Central memory CD8-positive, alpha-beta T cell (primary cell): ENCODE data around the gene PGS1.

Experiments
- ATAC-seq: fragments of 150-1000 bp; cut with Tn5 transposase; replicated peaks from 2 replicates; pipeline ENCODE4 v1.10.0; 2022; ENCODE audit warnings: mild to moderate bottlenecking, moderate FRiP score, moderate number of reproducible peaks; ENCODE audit not compliant: poor library complexity, severe bottlenecking; ENCODE audit errors: extremely low read depth
- DNase-seq, 2 donors: peaks; one replicate each; pipeline ENCODE4 v3.0.0; 2021; ENCODE audit warnings: low spot score in 2 of 2
- H3K27ac Mint-ChIP-seq: one replicate; pipeline ENCODE4 v1.8.0; 2022; ENCODE audit warnings: low read depth, mild to moderate bottlenecking, moderate library complexity, mixed read lengths
- H3K27me3 Mint-ChIP-seq: one replicate; pipeline ENCODE4 v1.8.0; 2022; ENCODE audit warnings: mixed read lengths
- H3K36me3 Mint-ChIP-seq: one replicate; pipeline ENCODE4 v1.8.0; 2022; ENCODE audit warnings: mild to moderate bottlenecking, moderate library complexity, mixed read lengths; ENCODE audit not compliant: insufficient read depth
- H3K4me1 Mint-ChIP-seq: one replicate; pipeline ENCODE4 v1.8.0; 2022; ENCODE audit warnings: mixed read lengths
- H3K4me3 Mint-ChIP-seq: one replicate; pipeline ENCODE4 v1.8.0; 2022; ENCODE audit warnings: mild to moderate bottlenecking, moderate library complexity, mixed read lengths
- H3K9me3 Mint-ChIP-seq: one replicate; pipeline ENCODE4 v1.8.0; 2022; ENCODE audit warnings: mixed read lengths

The PGS1 gene

GRCh38 chr17:78423961-78424675 is 45.7 kb downstream of the PGS1 start:
- H3K36me3 Mint-ChIP-seq, result peaks cover 39% of the 10 kb centered on the region
- H3K4me3 Mint-ChIP-seq, result no peak overlapping the region
- no peaks in the 10 kb centered on the region for H3K4me1 Mint-ChIP-seq
- H3K9me3 Mint-ChIP-seq, result no peaks in the 10 kb centered on the region
- no peak overlapping the region for H3K27ac Mint-ChIP-seq
- DNase-seq, result no peak
- no peak for ATAC-seq
- no peaks in the 10 kb centered on the region for H3K27me3 Mint-ChIP-seq

GRCh38 chr17:78425429-78425828 is 47.0 kb downstream of the PGS1 start:
- H3K27me3 Mint-ChIP-seq, result no peaks in the 10 kb centered on the region
- H3K27ac Mint-ChIP-seq, result no peak overlapping the region
- no peak for DNase-seq
- no peaks in the 10 kb centered on the region for H3K4me1 Mint-ChIP-seq
- H3K9me3 Mint-ChIP-seq, result no peaks in the 10 kb centered on the region
- no peak overlapping the region for H3K4me3 Mint-ChIP-seq
- no peak for ATAC-seq
- H3K36me3 Mint-ChIP-seq, result peaks cover 34% of the 10 kb centered on the region

DNA sequence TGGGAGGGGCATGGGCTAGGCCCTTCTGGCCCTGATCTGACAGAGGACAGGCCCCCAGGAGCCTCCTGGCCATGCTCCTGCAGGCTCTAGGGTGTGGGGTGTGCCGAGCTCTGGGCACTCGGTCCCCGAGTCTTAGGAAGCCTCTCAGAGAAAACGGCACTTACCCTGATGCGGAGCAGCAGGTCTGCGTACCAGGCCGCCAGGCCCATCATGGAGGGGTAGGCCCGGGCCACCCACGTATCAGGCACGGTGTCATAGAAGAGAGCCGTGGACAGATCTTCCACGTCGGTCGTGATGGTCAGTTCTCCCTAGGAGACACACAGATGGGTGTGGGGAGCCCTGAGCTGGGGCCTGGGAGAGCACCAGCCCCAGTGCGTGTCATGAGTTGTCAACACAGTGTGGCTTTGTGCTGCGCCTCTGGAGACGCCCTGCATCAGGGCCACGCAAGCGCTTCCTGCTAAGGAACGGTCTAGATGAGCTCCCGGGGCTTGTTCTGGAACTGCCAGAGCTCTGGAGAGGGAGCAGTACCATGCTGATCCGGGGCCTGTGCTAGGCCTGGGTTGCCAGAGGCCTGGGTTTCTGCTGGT is 47.9 kb downstream of the PGS1 start:
- Mint-ChIP-seq H3K36me3 (peaks cover 30% of the 10 kb centered on the region), H3K9me3 (no peaks in the 10 kb centered on the region), H3K4me3 (no peak overlapping the region), H3K4me1 (peaks cover 2% of the 10 kb centered on the region), H3K27ac (no peak overlapping the region), H3K27me3 (no peaks in the 10 kb centered on the region)
- ATAC-seq (no peak), DNase-seq (no peak)

DNA sequence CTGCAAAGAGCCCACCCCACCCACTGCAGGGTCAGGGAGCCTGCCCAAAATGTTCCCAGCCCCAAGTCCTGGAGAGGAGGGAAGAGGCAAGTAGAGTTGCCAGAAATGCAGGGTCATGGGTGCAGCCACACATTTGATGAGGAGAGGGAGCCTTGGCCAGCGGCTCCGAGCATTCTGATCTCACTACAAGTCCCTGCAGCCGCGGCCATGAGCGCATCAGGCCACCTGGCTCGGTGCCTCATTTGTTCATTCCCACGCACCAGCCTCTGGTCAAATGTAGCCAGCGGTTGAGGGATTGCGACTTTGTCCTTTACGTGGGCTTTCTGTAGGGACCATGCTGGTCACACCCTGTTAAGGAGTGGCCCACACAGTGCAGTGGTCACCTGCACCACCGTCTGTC is 48.7 kb downstream of the PGS1 start:
- H3K27me3 Mint-ChIP-seq, result no peaks in the 10 kb centered on the region
- H3K27ac Mint-ChIP-seq, result no peak overlapping the region
- peaks cover 4% of the 10 kb centered on the region for H3K4me1 Mint-ChIP-seq
- ATAC-seq (no peak), DNase-seq (no peak)
- no peaks in the 10 kb centered on the region for H3K9me3 Mint-ChIP-seq
- no peak overlapping the region for H3K4me3 Mint-ChIP-seq
- H3K36me3 Mint-ChIP-seq, result peaks cover 25% of the 10 kb centered on the region

- Mint-ChIP-seq H3K27me3 (no peaks in the 10 kb centered on the region), H3K9me3 (no peaks in the 10 kb centered on the region), H3K27ac (no peak overlapping the region), H3K4me1 (peaks cover 4% of the 10 kb centered on the region), H3K36me3 (peaks cover 22% of the 10 kb centered on the region), H3K4me3 (no peak overlapping the region)
- no peak for ATAC-seq
- no peak for DNase-seq
These were observed 49.7 kb downstream of the PGS1 start for GRCh38 chr17:78428025-78428575.

GRCh38 chr17:78428836-78429617 is 50.6 kb downstream of the PGS1 start:
- ATAC-seq (no peak), DNase-seq (no peak)
- no peak overlapping the region for H3K27ac Mint-ChIP-seq

GRCh38 chr17:78429618-78429995 is 51.2 kb downstream of the PGS1 start:
- H3K36me3 Mint-ChIP-seq, result peaks cover 22% of the 10 kb centered on the region
- no peak overlapping the region for H3K4me3 Mint-ChIP-seq
- H3K4me1 Mint-ChIP-seq, result peaks cover 4% of the 10 kb centered on the region
- H3K27me3 Mint-ChIP-seq, result no peaks in the 10 kb centered on the region
- ATAC-seq (no peak), DNase-seq (no peak)
- H3K9me3 Mint-ChIP-seq, result no peaks in the 10 kb centered on the region
- H3K27ac Mint-ChIP-seq, result no peak overlapping the region

More at GRCh38 chr17:78428836-78429617, 50.6 kb downstream of the PGS1 start:
- H3K4me1 Mint-ChIP-seq, result peaks cover 4% of the 10 kb centered on the region
- no peaks in the 10 kb centered on the region for H3K9me3 Mint-ChIP-seq
- H3K36me3 Mint-ChIP-seq, result peaks cover 22% of the 10 kb centered on the region
- no peaks in the 10 kb centered on the region for H3K27me3 Mint-ChIP-seq
- H3K4me3 Mint-ChIP-seq, result no peak overlapping the region

DNA sequence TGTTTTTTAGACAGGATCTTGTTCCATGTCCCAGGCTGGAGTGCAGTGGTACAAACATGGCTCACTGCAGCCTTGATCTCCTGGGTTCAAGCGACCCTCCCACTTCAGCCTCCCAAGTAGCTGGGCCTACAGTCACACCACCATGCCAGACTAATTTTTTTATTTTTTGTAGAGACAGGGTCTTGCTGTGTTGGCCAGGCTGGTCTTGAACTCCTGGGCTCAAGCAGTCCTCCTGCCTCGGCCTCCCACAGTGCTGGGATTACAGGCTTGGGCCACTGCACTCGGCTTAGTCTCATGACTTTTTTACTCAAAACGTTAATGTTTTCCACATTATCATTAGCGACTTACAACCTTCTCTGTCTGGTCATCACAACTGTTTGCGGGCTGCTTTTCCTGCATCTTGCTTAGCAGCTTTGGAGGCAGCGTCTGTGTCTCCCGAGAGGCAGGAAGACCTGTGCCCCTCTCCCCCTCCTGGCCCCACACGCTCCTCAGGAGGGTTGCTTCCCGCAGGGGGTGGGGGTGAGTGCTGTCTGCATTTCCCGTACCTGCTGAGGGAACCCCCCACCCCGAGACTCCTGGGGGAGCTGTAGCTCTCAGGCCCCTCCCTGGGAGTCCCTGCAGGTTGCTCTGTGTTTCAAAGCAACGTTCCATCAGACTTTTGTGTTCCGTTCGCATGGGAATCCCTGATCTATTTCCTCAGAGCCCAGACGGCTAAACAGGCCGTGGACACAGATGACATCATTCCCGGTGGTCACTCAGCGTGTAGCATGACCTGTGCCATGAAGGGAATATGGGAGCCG is 52.6 kb downstream of the PGS1 start:
- Mint-ChIP-seq H3K9me3 (no peaks in the 10 kb centered on the region), H3K27ac (peak overlapping the region; percentile 22), H3K27me3 (no peaks in the 10 kb centered on the region), H3K4me1 (peaks cover 8% of the 10 kb centered on the region), H3K36me3 (peaks cover 21% of the 10 kb centered on the region), H3K4me3 (no peak overlapping the region)
- DNase-seq (no peak), ATAC-seq (no peak)

- Mint-ChIP-seq H3K27ac (no peak overlapping the region), H3K36me3 (peaks cover 20% of the 10 kb centered on the region), H3K4me3 (no peak overlapping the region), H3K9me3 (no peaks in the 10 kb centered on the region), H3K27me3 (no peaks in the 10 kb centered on the region), H3K4me1 (peaks cover 8% of the 10 kb centered on the region)
- no peak for DNase-seq
- ATAC-seq, result no peak
These were observed 53.2 kb downstream of the PGS1 start for GRCh38 chr17:78431692-78431958.

DNA sequence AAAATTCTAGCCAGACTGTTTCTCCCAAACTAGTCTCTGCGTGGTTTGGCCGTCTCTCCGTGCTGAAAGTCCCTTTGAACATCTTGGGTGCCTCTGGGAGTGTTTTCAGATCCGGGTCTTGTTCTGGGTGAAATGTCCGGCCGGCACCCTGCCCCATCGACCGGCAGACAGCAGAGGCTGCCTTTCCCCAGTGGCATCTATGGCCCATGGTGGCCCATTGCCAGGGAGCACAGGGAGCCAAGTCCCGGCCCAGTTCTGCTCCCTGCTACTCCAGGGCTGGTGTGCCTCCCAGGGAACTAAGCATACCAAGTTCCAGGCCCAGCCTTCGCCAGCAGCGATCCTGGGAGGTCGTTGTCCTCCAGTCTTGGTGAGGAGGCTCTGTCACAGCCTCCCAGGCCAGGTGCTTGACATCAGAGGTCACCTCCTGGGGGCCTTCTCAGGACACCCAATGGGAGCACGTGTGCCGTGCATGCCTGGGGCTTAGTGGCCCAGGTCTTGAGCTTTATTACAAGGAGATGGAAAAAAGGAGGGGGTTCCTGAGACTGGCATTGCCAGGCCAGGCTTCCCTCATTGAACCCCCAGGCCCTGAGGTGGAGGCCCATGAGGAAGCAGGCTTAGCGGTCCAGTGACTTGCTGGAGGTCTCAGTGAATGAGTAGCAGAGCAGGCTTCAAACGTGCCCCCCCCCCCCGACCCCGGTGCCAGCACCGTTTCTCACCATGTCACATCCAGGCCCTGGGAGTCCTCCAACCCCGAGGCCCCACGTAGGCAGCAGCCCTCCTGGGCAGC is 54.0 kb downstream of the PGS1 start:
- ATAC-seq (no peak), DNase-seq (no peak)
- H3K36me3 Mint-ChIP-seq, result peaks cover 19% of the 10 kb centered on the region
- H3K27me3 Mint-ChIP-seq, result no peaks in the 10 kb centered on the region
- H3K4me1 Mint-ChIP-seq, result peaks cover 8% of the 10 kb centered on the region
- H3K27ac Mint-ChIP-seq, result no peak overlapping the region
- H3K4me3 Mint-ChIP-seq, result no peak overlapping the region
- no peaks in the 10 kb centered on the region for H3K9me3 Mint-ChIP-seq

- Mint-ChIP-seq H3K4me1 (peaks cover 8% of the 10 kb centered on the region), H3K9me3 (no peaks in the 10 kb centered on the region), H3K27ac (no peak overlapping the region), H3K27me3 (no peaks in the 10 kb centered on the region), H3K36me3 (peaks cover 18% of the 10 kb centered on the region), H3K4me3 (no peak overlapping the region)
- no peak for ATAC-seq
- no peak for DNase-seq
These were observed 54.7 kb downstream of the PGS1 start for GRCh38 chr17:78433013-78433727.
